Brain microvascular endothelial cell (primary cell): ENCODE results near the gene ARMH4.

Source experiments
- DNase-seq: peaks from one replicate; pipeline ENCODE4 v3.0.0-alpha.2; 2020
- H3K27ac ChIP-seq: fragments of 250-450 bp; sonication (Bioruptor Pico); 2 replicates; pipeline ENCODE4 v1.5.1; 2020; ENCODE audit warnings: mild to moderate bottlenecking, moderate library complexity
- H3K27me3 ChIP-seq: fragments of 250-450 bp; sonication (Bioruptor Pico); replicated peaks from 2 replicates; pipeline ENCODE4 v1.5.1; 2020; ENCODE audit warnings: mild to moderate bottlenecking
- H3K36me3 ChIP-seq: fragments of 250-450 bp; sonication (Bioruptor Pico); replicated peaks from 2 replicates; pipeline ENCODE4 v1.5.1; 2020; ENCODE audit warnings: mild to moderate bottlenecking
- H3K4me3 ChIP-seq: 2 replicates; pipeline ENCODE4 v1.5.1; 2011; ENCODE audit warnings: low read depth, mild to moderate bottlenecking, control low read depth, low read length, moderate library complexity
- in situ Hi-C: cut with HindIII; loops from 2 replicates; pipeline ENCODE4 v1.10.0; 2017; ENCODE audit warnings: low sequenced_read_pairs, low pct_ligation_motif_present
- TF ChIP-seq, protein P1 (sequence below): IDR thresholded peaks from 2 replicates; pipeline ENCODE4 v1.5.1; 2011; ENCODE audit warnings: low read depth, mild to moderate bottlenecking, moderate library complexity, low read length, control low read depth, inconsistent platforms; ENCODE audit errors: missing control alignments

ARMH4 gene

GRCh38 chr14:57987596-57988300 is 164.3 kb downstream of the ARMH4 start:
- TF ChIP-seq, protein P1, sequence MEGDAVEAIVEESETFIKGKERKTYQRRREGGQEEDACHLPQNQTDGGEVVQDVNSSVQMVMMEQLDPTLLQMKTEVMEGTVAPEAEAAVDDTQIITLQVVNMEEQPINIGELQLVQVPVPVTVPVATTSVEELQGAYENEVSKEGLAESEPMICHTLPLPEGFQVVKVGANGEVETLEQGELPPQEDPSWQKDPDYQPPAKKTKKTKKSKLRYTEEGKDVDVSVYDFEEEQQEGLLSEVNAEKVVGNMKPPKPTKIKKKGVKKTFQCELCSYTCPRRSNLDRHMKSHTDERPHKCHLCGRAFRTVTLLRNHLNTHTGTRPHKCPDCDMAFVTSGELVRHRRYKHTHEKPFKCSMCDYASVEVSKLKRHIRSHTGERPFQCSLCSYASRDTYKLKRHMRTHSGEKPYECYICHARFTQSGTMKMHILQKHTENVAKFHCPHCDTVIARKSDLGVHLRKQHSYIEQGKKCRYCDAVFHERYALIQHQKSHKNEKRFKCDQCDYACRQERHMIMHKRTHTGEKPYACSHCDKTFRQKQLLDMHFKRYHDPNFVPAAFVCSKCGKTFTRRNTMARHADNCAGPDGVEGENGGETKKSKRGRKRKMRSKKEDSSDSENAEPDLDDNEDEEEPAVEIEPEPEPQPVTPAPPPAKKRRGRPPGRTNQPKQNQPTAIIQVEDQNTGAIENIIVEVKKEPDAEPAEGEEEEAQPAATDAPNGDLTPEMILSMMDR, result no peak
- no peak overlapping the region for H3K27ac ChIP-seq
- in situ Hi-C loops, result no loop called here
- no peaks in the 10 kb centered on the region for H3K27me3 ChIP-seq
- H3K36me3 ChIP-seq, result no peaks in the 10 kb centered on the region
- DNase-seq, result no peak
- H3K4me3 ChIP-seq, result no peak overlapping the region

GRCh38 chr14:57987051-57987450 is 165.0 kb downstream of the ARMH4 start:
- H3K36me3 ChIP-seq, result no peaks in the 10 kb centered on the region
- no peak overlapping the region for H3K4me3 ChIP-seq
- in situ Hi-C loops, result no loop called here
- DNase-seq, result no peak
- TF ChIP-seq, protein P1, result no peak
- no peaks in the 10 kb centered on the region for H3K27me3 ChIP-seq
- no peak overlapping the region for H3K27ac ChIP-seq

DNA sequence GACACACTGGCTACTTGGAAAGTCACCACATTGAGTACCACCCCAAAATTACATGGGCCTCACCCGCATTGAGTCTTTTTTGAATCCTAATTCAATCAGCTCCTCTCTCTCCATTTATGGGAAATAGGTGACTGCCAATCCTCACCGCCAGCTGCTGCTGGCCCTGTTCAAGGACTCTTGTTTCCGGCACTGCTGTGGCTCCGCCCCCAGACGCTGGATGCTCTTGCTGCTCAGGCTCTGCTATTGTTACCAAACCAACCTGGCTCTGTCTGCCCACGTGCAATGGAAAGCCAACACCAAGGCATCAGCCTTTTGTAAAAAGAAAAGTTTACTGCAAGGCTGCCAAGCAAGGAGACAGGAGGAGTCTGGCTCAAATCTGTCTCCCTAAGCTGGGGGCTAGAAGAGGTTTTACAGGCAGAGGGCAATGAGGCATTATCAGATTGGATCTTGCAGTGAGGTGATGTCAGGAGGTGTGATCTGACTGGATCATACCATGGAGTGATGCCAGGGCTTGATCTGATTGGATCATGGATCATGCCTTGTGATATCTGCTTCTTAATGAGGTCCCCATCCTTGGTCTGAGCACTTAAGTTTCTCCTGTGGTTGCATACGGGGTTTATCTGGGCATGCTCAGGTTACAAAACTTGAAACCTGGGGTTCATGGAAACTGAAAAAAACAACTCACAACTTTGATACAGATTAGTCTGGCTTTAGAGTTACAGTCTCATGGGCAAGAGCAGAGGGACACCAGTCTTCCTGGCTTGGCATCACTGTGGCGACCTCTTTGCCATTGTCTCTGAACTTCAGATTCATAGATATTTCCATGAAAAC is 169.0 kb downstream of the ARMH4 start:
- no peak for DNase-seq
- no peak overlapping the region for H3K4me3 ChIP-seq
- H3K27ac ChIP-seq, result no peak overlapping the region
- TF ChIP-seq, protein P1, result no peak
- H3K27me3 ChIP-seq, result no peaks in the 10 kb centered on the region
- in situ Hi-C loops, result no loop called here
- H3K36me3 ChIP-seq, result no peaks in the 10 kb centered on the region

- DNase-seq, result no peak
- Histone ChIP-seq H3K27me3 (no peaks in the 10 kb centered on the region), H3K4me3 (no peak overlapping the region), H3K36me3 (no peaks in the 10 kb centered on the region), H3K27ac (no peak overlapping the region)
- TF ChIP-seq, protein P1, result no peak
- in situ Hi-C loops, result no loop called here
Observed at GRCh38 chr14:57981817-57982560, 170.0 kb downstream of the ARMH4 start.

DNA sequence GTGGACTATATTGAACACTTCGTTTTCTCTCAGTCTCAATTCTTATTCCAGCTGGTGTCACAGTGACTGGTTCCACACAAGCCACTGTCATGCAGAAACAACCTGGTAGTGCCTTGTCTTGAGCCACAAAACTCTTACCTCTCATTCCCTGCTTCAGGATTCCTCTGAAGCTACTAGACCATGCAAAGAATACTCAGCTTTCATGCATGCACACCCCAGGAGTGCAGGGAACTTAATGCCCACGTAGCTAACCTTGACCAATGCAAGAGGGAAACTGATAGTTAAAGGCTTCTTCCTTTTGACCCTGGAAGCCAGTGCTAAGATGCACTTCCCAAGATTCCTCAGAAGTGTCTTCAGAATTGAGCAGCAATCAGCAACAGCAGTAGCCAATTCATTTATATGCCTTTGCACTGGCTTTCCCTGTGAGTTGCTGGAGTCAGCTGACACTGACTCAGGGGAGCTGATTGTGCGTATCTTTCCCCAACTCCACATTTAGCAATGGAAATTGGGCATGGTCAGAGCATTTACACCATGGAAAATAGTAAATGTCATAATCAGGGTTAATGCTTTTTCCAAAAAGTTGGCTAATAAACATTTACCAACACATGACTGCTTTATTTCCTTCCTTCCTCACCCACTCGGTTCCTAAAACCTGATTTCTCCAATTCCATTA is 172.5 kb downstream of the ARMH4 start:
- TF ChIP-seq, protein P1, result no peak
- Histone ChIP-seq H3K4me3 (no peak overlapping the region), H3K27me3 (no peaks in the 10 kb centered on the region), H3K27ac (no peak overlapping the region), H3K36me3 (no peaks in the 10 kb centered on the region)
- in situ Hi-C loops, result no loop called here
- no peak for DNase-seq
